ENCODE data around the gene DDOST. TPM values are rescaled to one million over a fixed set of nuclear protein-coding genes. Genes with fewer than 3 reads are reported as not detected.

DDOST gene
- total RNA-seq, 2 experiments from 2014 or later = 111 to 148 TPM

- Histone ChIP-seq H2AFZ (ENCODE audit: low read length) (peak overlapping the region; percentile 97), H3K4me3 (ENCODE audit: low read depth, low read length, poor library complexity, severe bottlenecking) (peak overlapping the region; percentile 91), H3K36me3 (ENCODE audit: insufficient read depth, low read length) (no peaks in the 10 kb centered on the region), H3K4me1 (ENCODE audit: insufficient read depth, low read length, poor library complexity, severe bottlenecking) (peaks cover 14% of the 10 kb centered on the region), H3K79me2 (ENCODE audit: insufficient read depth, low read depth, low read length) (no peaks in the 10 kb centered on the region), H3K4me2 (ENCODE audit: low read length) (peak overlapping the region; percentile 89), H3K9me2 (ENCODE audit: insufficient read depth, low read length) (no peaks in the 10 kb centered on the region), H3K9me3 (ENCODE audit: low read length) (no peaks in the 10 kb centered on the region), H4K20me1 (ENCODE audit: insufficient read depth, low read length) (no peaks in the 10 kb centered on the region), H3K27ac (ENCODE audit: low read depth, low read length, poor library complexity, severe bottlenecking) (no peak overlapping the region)
- no TSS peak for BruUV-seq (replicated peaks)
- DNase-seq (ENCODE audit: low spot score) = no peak
- TF ChIP-seq CTCF (conservative IDR thresholded peaks at IDR 0.05; ENCODE audit: low read length) (no peak), EZH2phosphoT487 (IDR thresholded peaks at IDR 0.05; ENCODE audit: borderline replicate concordance, low read depth, low read length) (no peak)
- POLR2A ChIA-PET = interaction anchor here (0.6 to 2.4 kb wide), 3 partner anchors 26 to 129 kb away, joined by 3 to 10 read pairs (median 5); partner anchors contain the start of gene DDOST
- intact Hi-C loops (cut with micrococcal nuclease; ENCODE audit: unreplicated experiment) = loop anchor here (2.0 to 10.0 kb wide), 3 partner anchors 26 to 420 kb away; partner anchors contain the start of gene DDOST
- CTCF ChIA-PET (ENCODE audit: unreplicated experiment) = interaction anchor here (1.0 kb wide), 1 partner anchor 21 kb away, joined by 3 read pairs; no protein-coding TSS in a partner anchor
Observed at GRCh38 chr1:20634594-20635084, 26.5 kb downstream of the DDOST start.

- Histone ChIP-seq H3K9me2 (ENCODE audit: insufficient read depth, low read length) (no peaks in the 10 kb centered on the region), H2AFZ (ENCODE audit: low read length) (peak overlapping the region; percentile 97), H3K4me3 (ENCODE audit: low read depth, low read length, poor library complexity, severe bottlenecking) (peak overlapping the region; percentile 91), H3K36me3 (ENCODE audit: insufficient read depth, low read length) (no peaks in the 10 kb centered on the region), H3K4me1 (ENCODE audit: insufficient read depth, low read length, poor library complexity, severe bottlenecking) (peaks cover 14% of the 10 kb centered on the region), H3K4me2 (ENCODE audit: low read length) (peak overlapping the region; percentile 89), H3K27ac (ENCODE audit: low read depth, low read length, poor library complexity, severe bottlenecking) (no peak overlapping the region), H3K79me2 (ENCODE audit: insufficient read depth, low read depth, low read length) (no peaks in the 10 kb centered on the region), H3K9me3 (ENCODE audit: low read length) (no peaks in the 10 kb centered on the region), H4K20me1 (ENCODE audit: insufficient read depth, low read length) (no peaks in the 10 kb centered on the region)
- no TSS peak for BruUV-seq (replicated peaks)
- ChIA-PET CTCF (ENCODE audit: unreplicated experiment) (interaction anchor here (0.5 to 1.0 kb wide), 6 partner anchors 14 to 59 kb away, joined by 3 to 11 read pairs (median 4); no protein-coding TSS in a partner anchor), POLR2A (interaction anchor here (0.5 to 2.4 kb wide), 6 partner anchors 12 to 114 kb away, joined by 3 to 10 read pairs (median 4); partner anchors contain the start of gene DDOST)
- TF ChIP-seq CTCF (conservative IDR thresholded peaks at IDR 0.05; ENCODE audit: low read length) (no peak), EZH2phosphoT487 (IDR thresholded peaks at IDR 0.05; ENCODE audit: borderline replicate concordance, low read depth, low read length) (no peak)
- DNase-seq (ENCODE audit: low spot score) = peak; percentile 13
- intact Hi-C loops (cut with micrococcal nuclease; ENCODE audit: unreplicated experiment) = loop anchor here (2.0 to 10.0 kb wide), 3 partner anchors 27 to 419 kb away; partner anchors contain the start of gene DDOST
Observed at GRCh38 chr1:20634065-20634593, 27.0 kb downstream of the DDOST start.

Data from OCI-LY7 (cell line).